Measurements from ENCODE around the gene TASL.

GRCh38 chrX:30533266-30533665, 44.3 kb downstream of the TASL start:
- no peak for TF ChIP-seq POLR2A (IDR thresholded peaks at IDR 0.05)
- no peak for TF ChIP-seq CTCF (IDR thresholded peaks at IDR 0.05 in 8 of 11, conservative IDR thresholded peaks at IDR 0.05 in 3 of 11)
- TF ChIP-seq POLR2AphosphoS5 (IDR thresholded peaks at IDR 0.05) = no peak

Measured in spleen (tissue), 7 donors.